GM12874 (cell line): ENCODE data around the gene PLCE1.

Source experiments
- TF ChIP-seq, protein P1 (sequence below): IDR thresholded peaks from 2 replicates; pipeline ENCODE4 v1.5.1; 2011; ENCODE audit warnings: low read depth, mild to moderate bottlenecking, control low read depth, low read length, moderate library complexity; ENCODE audit not compliant: insufficient read depth

The PLCE1 gene

DNA sequence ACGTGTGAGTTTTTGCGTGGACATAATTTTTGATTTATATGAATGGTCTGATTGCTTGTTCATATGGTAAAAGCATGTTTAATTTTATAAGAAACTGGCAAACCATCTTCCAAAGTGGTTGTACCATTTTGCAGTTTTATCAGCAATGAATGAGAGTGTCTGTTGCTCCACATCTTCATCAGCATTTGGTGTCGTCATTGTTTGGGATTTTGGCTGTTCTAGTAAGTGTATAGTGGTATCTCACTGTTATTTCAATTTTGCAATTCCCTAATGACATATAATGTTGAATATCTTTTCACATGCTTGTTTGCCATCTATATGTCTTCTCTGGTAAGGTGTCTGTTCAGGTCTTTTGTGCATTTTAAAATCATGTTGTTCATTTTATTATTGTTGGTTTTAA is 13.2 kb upstream of the PLCE1 start:
- TF ChIP-seq, protein P1, sequence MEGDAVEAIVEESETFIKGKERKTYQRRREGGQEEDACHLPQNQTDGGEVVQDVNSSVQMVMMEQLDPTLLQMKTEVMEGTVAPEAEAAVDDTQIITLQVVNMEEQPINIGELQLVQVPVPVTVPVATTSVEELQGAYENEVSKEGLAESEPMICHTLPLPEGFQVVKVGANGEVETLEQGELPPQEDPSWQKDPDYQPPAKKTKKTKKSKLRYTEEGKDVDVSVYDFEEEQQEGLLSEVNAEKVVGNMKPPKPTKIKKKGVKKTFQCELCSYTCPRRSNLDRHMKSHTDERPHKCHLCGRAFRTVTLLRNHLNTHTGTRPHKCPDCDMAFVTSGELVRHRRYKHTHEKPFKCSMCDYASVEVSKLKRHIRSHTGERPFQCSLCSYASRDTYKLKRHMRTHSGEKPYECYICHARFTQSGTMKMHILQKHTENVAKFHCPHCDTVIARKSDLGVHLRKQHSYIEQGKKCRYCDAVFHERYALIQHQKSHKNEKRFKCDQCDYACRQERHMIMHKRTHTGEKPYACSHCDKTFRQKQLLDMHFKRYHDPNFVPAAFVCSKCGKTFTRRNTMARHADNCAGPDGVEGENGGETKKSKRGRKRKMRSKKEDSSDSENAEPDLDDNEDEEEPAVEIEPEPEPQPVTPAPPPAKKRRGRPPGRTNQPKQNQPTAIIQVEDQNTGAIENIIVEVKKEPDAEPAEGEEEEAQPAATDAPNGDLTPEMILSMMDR = no peak

DNA sequence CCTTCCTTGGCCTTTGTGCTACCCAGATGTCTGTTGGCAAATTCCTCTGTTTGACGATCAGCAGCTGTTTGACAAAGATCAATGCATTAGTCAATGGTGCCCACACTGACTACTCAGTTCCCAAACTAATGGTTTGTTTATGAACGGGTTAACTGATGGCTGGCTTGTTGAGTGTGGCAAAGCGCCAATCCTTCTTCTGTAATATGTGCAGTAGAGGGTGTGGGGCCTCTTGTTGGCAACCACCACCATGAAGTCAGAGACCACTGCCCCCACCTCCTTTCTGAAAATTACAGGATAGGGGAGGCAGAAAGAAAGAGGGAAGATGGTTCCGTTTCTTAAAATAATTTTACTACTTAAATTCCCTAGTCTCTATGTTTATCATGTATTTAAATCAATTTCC is 2.6 kb upstream of the PLCE1 start:
- TF ChIP-seq, protein P1 = no peak

DNA sequence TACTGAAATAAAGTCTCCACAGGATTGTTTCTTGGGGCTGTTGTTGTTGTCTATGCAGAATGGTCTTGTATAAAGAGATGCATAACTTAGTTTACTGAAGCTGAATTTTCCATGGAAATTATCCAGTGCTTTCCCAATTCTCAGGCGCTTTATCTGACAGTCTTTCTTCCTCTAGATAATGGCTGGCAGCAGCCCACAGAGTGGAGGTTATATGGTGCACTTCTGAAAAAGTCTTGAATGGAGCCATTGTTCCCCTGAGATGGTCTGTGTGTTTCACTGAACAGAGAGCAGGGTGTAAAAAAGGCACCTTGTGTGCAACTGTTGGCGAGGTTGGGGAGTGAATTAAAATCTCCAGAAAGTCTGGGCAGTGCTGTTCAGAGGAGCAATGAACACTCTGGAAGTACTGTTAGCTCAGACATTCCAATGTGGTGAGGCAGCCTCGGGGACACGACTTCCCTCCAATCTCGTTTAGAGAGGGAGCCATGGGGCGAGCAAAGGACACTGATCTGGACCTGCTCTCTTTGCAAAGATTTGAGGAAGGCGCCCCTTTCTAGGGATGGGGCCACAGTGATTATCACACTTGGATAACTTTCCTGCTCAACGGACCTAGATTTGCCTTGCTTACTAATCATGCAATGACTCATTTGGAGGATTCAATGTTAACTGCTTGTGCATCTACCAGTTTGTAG is 2.0 kb upstream of the PLCE1 start:
- TF ChIP-seq, protein P1 = no peak

DNA sequence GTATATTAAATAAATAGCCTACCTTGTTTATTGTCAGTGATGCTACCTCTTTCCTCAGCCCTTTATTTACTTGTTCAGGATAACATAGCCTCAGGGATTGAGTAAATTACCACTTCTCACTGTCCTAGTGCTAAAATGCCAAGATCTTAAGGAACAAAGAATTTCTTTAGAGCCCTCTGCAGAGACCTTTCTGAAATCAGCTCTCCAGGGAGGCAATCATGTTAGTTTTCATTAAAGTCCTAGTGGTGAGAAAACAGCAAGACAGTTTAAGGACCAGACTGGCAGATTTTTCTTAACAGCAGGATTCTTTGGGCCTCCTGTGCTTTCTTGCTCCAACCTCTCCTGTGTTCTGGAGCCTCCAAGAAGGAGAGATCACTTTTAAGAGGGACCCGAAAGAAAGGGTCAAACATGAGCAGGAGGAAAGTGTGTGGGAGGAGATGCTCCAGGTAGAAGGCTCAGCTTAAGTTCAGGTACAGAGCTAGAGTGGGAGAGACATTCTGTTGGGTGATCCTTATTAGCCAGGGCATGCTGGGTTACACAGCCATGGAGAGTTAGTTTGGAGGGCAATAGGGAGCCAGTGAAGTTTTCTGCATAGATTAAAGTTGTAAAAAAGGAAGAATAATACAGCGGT is 1.2 kb upstream of the PLCE1 start:
- TF ChIP-seq, protein P1 = no peak

DNA sequence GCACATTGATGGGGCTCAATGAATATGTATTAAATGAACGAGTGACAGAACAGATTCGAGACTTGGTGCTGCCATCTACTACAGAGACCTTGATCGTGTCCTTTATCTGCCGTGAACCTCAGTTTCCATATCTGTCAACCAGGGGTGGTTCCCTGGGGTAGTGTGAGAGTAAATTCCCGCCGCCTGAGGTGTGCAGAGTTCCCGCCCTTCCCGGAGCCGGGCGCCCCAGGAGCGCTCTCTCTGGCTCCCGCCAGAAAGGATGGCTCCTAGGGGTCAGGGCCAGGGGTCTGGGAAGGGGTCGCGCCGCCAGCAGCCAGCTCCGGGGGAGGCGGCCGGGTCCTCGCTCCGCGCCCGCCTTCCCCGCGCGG is 333 bp upstream of the PLCE1 start:
- TF ChIP-seq, protein P1 = no peak

DNA sequence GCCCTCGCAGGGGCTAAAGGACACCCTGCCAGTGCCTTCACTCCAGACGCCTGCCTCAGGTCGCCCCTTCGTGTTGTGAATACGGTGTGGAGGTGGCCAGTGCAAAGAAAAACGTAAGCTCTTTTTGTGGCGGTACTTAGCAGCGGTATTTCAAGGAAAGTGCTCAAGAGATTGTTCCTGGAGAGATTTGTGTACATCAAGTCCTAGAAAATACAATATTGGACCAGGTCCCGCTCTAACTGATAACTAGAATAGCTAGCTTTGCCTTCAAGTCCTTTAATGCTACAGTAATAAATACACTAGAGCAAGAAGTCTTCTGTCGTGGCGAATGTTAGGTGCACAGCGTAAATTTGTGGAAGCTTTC is 689 bp downstream of the PLCE1 start:
- TF ChIP-seq, protein P1 = no peak

DNA sequence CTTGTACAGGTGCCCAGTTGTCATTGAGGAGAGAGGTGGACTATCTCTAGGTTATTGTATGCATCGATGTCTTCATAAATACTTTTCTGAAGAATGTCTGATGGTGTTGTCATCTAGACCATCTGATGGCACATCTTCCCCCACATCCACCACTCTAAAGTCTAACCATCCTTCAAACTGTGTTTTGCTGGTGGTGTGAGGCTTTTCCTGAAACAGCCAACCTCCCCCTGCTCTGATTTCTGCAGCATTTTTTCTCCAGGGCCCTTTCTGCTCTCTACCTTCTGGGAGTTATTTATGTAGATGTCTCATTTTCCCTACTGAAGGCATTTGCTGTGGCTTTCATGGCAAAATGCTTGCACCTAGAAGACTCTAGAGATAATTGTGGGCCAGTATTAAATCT is 1.5 kb downstream of the PLCE1 start:
- TF ChIP-seq, protein P1 = no peak
